K562 (cell line): ENCODE results near the gene PICK1. TPM values are rescaled to one million over a fixed set of nuclear protein-coding genes. Genes with fewer than 3 reads are reported as not detected.

ENCODE experiments used
- ATAC-seq: fragments of 200-7000 bp; cut with Tn5 transposase; 3 replicates; pipeline ENCODE4 v1.9.1; 2020; ENCODE audit warnings: moderate library complexity
- BruUV-seq: library from RNA; stranded (reverse); fragments of 400-500 nt; replicated peaks from 2 replicates; lab custom pipeline; 2021; lab: Mats Ljungman, UMichigan
- CTCF ChIA-PET: fragments of 300-600 bp; formaldehyde crosslinking; extraction: SDS; loops from one replicate; lab custom pipeline; 2021; ENCODE audit warnings: low intra/inter-chr PET ratio; lab: Yijun Ruan, JAX
- POLR2A ChIA-PET: fragments of 300-600, 350-650 bp; sonication (Branson Sonifier 250); formaldehyde crosslinking; extraction: SDS; loops from one replicate; lab custom pipeline; 2021; ENCODE audit warnings: antibody characterized with exemption, inconsistent platforms; lab: Yijun Ruan, JAX
- DNase-seq, 4 experiments: peaks; one replicate each; pipeline versions ENCODE4 v3.0.0 to v3.0.0-alpha.2; 2011 to 2018; ENCODE audit warnings: low spot score in 3 of 4, mixed read lengths in 3 of 4; ENCODE audit errors: extremely low read depth in 1 of 4
- FAIRE-seq: peaks from 2 replicates; lab custom pipeline; 2011; peaks lifted over from hg19 to GRCh38; lab: Jason Lieb, UNC
- H2AFZ ChIP-seq: 2 replicates; pipeline ENCODE4 v1.6.0; 2011; ENCODE audit warnings: low read depth, low read length, control low read depth, inconsistent platforms
- H3K27ac ChIP-seq: fragments of 200-600 bp; 3 replicates; pipeline ENCODE4 v1.8.0; 2011; ENCODE audit warnings: low read depth, mild to moderate bottlenecking, control low read depth, inconsistent platforms, low read length, moderate library complexity, mixed read lengths; ENCODE audit errors: extremely low read depth
- H3K27me3 ChIP-seq, 2 experiments: fragments of 300-600 bp in 1 of 2; 2 replicates in 1 of 2; 3 replicates in 1 of 2; pipeline versions ENCODE4 v1.6.0 to v1.8.0; 2011; ENCODE audit warnings: inconsistent platforms in 2 of 2, low read length in 2 of 2, mild to moderate bottlenecking in 1 of 2, mixed read lengths in 1 of 2, moderate library complexity in 1 of 2; ENCODE audit not compliant: control insufficient read depth in 2 of 2, insufficient read depth in 2 of 2
- H3K36me3 ChIP-seq: fragments of 300-600 bp; 3 replicates; pipeline ENCODE4 v1.8.0; 2011; ENCODE audit warnings: mild to moderate bottlenecking, low read length, inconsistent platforms; ENCODE audit not compliant: control insufficient read depth, insufficient read depth
- H3K4me1 ChIP-seq, 2 experiments: fragments of 200-600 bp in 1 of 2; replicated peaks in 1 of 2; 2 replicates in 1 of 2; 3 replicates in 1 of 2; pipeline versions ENCODE4 v1.5.1 to v1.8.0; 2011; ENCODE audit warnings: inconsistent platforms in 2 of 2, low read length in 2 of 2, mild to moderate bottlenecking in 1 of 2, mixed read lengths in 1 of 2, moderate library complexity in 1 of 2; ENCODE audit not compliant: control insufficient read depth in 2 of 2, insufficient read depth in 2 of 2
- H3K4me2 ChIP-seq: 2 replicates; pipeline ENCODE4 v1.6.1; 2011; ENCODE audit warnings: low read length, control low read depth, inconsistent platforms, mixed read lengths; ENCODE audit not compliant: insufficient read depth
- H3K4me3 ChIP-seq: fragments of 200-600 bp; sonication (generic), shearing (Covaris generic); 2 replicates; pipeline ENCODE4 v1.5.1; 2016; ENCODE audit warnings: control low read depth, inconsistent platforms
- H3K79me2 ChIP-seq: fragments of 200-600 bp; 3 replicates; pipeline ENCODE4 v1.8.0; 2011; ENCODE audit warnings: low read length, inconsistent platforms; ENCODE audit not compliant: control insufficient read depth, insufficient read depth
- H3K9ac ChIP-seq, 2 experiments: 2 replicates each; pipeline versions ENCODE4 v1.6.0 to v1.6.1; 2011; ENCODE audit warnings: low read depth in 2 of 2, low read length in 2 of 2, control low read depth in 1 of 2, inconsistent platforms in 1 of 2, mild to moderate bottlenecking in 1 of 2, mixed read lengths in 1 of 2; ENCODE audit not compliant: insufficient read depth in 1 of 2
- H3K9me1 ChIP-seq: one replicate; pipeline ENCODE4 v1.6.0; 2011; ENCODE audit warnings: inconsistent platforms, mild to moderate bottlenecking, low read length, moderate library complexity; ENCODE audit not compliant: control insufficient read depth, insufficient read depth
- H3K9me3 ChIP-seq: replicated peaks from 2 replicates; pipeline ENCODE4 v1.5.1; 2011; ENCODE audit warnings: low read depth, low read length, inconsistent platforms; ENCODE audit not compliant: control insufficient read depth, insufficient read depth
- H4K20me1 ChIP-seq: replicated peaks from 2 replicates; pipeline ENCODE4 v1.6.1; 2011; ENCODE audit warnings: low read length, inconsistent platforms, mixed read lengths; ENCODE audit not compliant: control insufficient read depth, insufficient read depth
- DNMT1 ChIP-seq: fragments of 450-650 bp; IDR thresholded peaks from 2 replicates; pipeline ENCODE4 v1.6.1; 2016; ENCODE audit warnings: antibody characterized with exemption, mild to moderate bottlenecking
- MYNN ChIP-seq, 2 experiments: sonication (generic); formaldehyde crosslinking in 1 of 2; IDR thresholded peaks; 2 replicates each; pipeline versions ENCODE4 v1.5.0 to v1.6.1; 2016 to 2020; ENCODE audit warnings: antibody characterized with exemption in 1 of 2, missing genetic modification reagents in 1 of 2
- NUFIP1 ChIP-seq: fragments of 450-650 bp; IDR thresholded peaks from 2 replicates; pipeline ENCODE4 v1.6.1; 2018; ENCODE audit not compliant: partially characterized antibody
- TFAP4 ChIP-seq: sonication (generic); formaldehyde crosslinking; IDR thresholded peaks from 2 replicates; pipeline ENCODE4 v1.8.0; 2022; ENCODE audit warnings: missing genetic modification reagents, mild to moderate bottlenecking, moderate library complexity, borderline replicate concordance
- VEZF1 ChIP-seq: fragments of 200-800 bp; sonication (Bioruptor generic); IDR thresholded peaks from 2 replicates; pipeline ENCODE4 v1.6.1; 2017; ENCODE audit warnings: missing genetic modification characterization, missing compliant biosample characterization
- ZKSCAN3 ChIP-seq: fragments of 250-450 bp; sonication (Bioruptor Pico); IDR thresholded peaks from 2 replicates; pipeline ENCODE4 v1.4.0; 2020
- ZNF445 ChIP-seq: fragments of 250-450 bp; sonication (Bioruptor Pico); IDR thresholded peaks from 2 replicates; pipeline ENCODE4 v1.4.0; 2020; ENCODE audit warnings: low read depth, mild to moderate bottlenecking, moderate library complexity
- WGBS: fragments of 100-300 bp; shearing (Covaris generic); methylation state at CpG from one replicate; pipeline ENCODE4 v1.1.6; 2016; ENCODE audit warnings: low coverage, mixed read lengths; ENCODE audit not compliant: insufficient coverage; ENCODE audit errors: missing lambda C conversion rate; 5-methylcytosine and 5-hydroxymethylcytosine counted together
- in situ Hi-C: fragments of 300-500 bp; cut with MboI; formaldehyde crosslinking; loops from 4 replicates; pipeline ENCODE4 v1.15.0; 2018; ENCODE audit warnings: inconsistent platforms, mixed read lengths
- intact Hi-C: fragments of 100-400 bp; cut with micrococcal nuclease; formaldehyde crosslinking; loops from 2 replicates; pipeline ENCODE4 v1.14.2; 2022
- polyA plus RNA-seq, 8 experiments: library from polyadenylated mRNA; depleted of rRNA in 4 of 8; stranded (reverse) in 5 of 8; unstranded in 3 of 8; fragments of >200 nt; fragmentation: Nextera tagmentation in 2 of 8; fragmentation: Illumina TruSeq in 1 of 8; extraction: Ambion mirVana in 2 of 8; extraction: Trizol in 1 of 8; gene quantifications; 2 replicates each; pipeline versions ENCODE4 v1.2.1 to v1.2.3, GENCODE V29; 2011 to 2014; ENCODE audit warnings: inconsistent platforms in 1 of 8, missing spikeins in 1 of 8
- total RNA-seq, 7 experiments: library from RNA; depleted of rRNA in 6 of 7; stranded (reverse); fragments of >200 nt in 6 of 7; fragmentation: Illumina TruSeq in 2 of 7; extraction: Trizol in 2 of 7; gene quantifications; 2 replicates each; pipeline versions ENCODE4 v1.2.1 to v1.2.3, GENCODE V29; 2011 to 2021; ENCODE audit warnings: low replicate concordance in 1 of 7
- TF ChIP-seq, protein P1 (sequence below), 3 experiments: fragments of 200-800 bp in 1 of 3; sonication (Bioruptor generic) in 1 of 3; sonication (generic) in 1 of 3; formaldehyde crosslinking in 1 of 3; IDR thresholded peaks; 2 replicates each; pipeline versions ENCODE4 v1.6.1 to v1.8.0; 2016 to 2022; ENCODE audit warnings: mild to moderate bottlenecking in 2 of 3, missing compliant biosample characterization in 2 of 3, missing genetic modification characterization in 2 of 3, missing genetic modification reagents in 1 of 3

The PICK1 gene
- total and polyA plus RNA-seq, 9 of the 15 experiments (the other 6 are each of a cell fraction or from before 2014, with no cell fraction given), result 0.06 to 11.0 (median 7.9) TPM; not detected in 1

GRCh38 chr22:38083931-38084631 lies 26.9 kb downstream of the PICK1 start, which contains the start of gene SLC16A8 (continued):
- no peak for TF ChIP-seq VEZF1

GRCh38 chr22:38085056-38085455 lies 27.9 kb downstream of the PICK1 start:
- no TSS peak for BruUV-seq
- Histone ChIP-seq H2AFZ (no peak overlapping the region), H3K4me3 (no peak overlapping the region), H3K9me3 (no peaks in the 10 kb centered on the region), H4K20me1 (no peaks in the 10 kb centered on the region), H3K79me2 (no peaks in the 10 kb centered on the region), H3K9me1 (no peaks in the 10 kb centered on the region), H3K27me3 (peaks cover 2 to 44% of the 10 kb centered on the region in 2 experiments; a peak in 2 of 5 replicates), H3K4me2 (no peak overlapping the region), H3K4me1 (peaks cover 0 to 53% of the 10 kb centered on the region in 2 experiments; a peak in 2 of 5 replicates), H3K27ac (no peak overlapping the region), H3K36me3 (no peaks in the 10 kb centered on the region), H3K9ac (no peak overlapping the region)
- POLR2A ChIA-PET, result interaction anchor here (0.6 kb wide), 1 partner anchor 18 kb away, joined by 3 read pairs; no protein-coding TSS in a partner anchor
- CTCF ChIA-PET, result no interaction called here
- DNase-seq (no peak), ATAC-seq (no peak), FAIRE-seq (no peak)
- WGBS, result 50% methylated on average over 12 of the region's 12 CpGs
- in situ Hi-C loops, result no loop called here
- TF ChIP-seq NUFIP1, result no peak
- TF ChIP-seq MYNN (IDR thresholded peaks at IDR 0.05), result no peak
- no peak for TF ChIP-seq MYNN (CRISPR knock-in tag; IDR thresholded peaks at IDR 0.05)
- no peak for TF ChIP-seq ZNF445 (CRISPR knock-in tag)
- no peak for TF ChIP-seq TFAP4
- no peak for TF ChIP-seq DNMT1
- TF ChIP-seq ZKSCAN3, result no peak
- TF ChIP-seq, protein P1, sequence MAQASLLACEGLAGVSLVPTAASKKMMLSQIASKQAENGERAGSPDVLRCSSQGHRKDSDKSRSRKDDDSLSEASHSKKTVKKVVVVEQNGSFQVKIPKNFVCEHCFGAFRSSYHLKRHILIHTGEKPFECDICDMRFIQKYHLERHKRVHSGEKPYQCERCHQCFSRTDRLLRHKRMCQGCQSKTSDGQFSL (CRISPR knock-in tag; IDR thresholded peaks at IDR 0.05), result no peak
- TF ChIP-seq, protein P1 (tag; IDR thresholded peaks at IDR 0.05), result no peak
- TF ChIP-seq, all 486 proteins: peak for 0
- intact Hi-C loops, result no loop called here
